GM23338 (cell line): ENCODE results near the gene GPR142. TPM values are rescaled to one million over a fixed set of nuclear protein-coding genes. Genes with fewer than 3 reads are reported as not detected.

ENCODE experiments used
- ATAC-seq: fragments of 200-7000 bp; cut with Tn5 transposase; 3 replicates; pipeline ENCODE4 v1.9.1; 2020
- DNase-seq: peaks from one replicate; pipeline ENCODE4 v3.0.0-alpha.2; 2015; ENCODE audit warnings: low spot score
- H2AFZ ChIP-seq: fragments of 200-600 bp; sonication (generic); 2 replicates; pipeline ENCODE4 v1.8.0; 2016; ENCODE audit warnings: antibody characterized with exemption, mild to moderate bottlenecking, moderate library complexity
- H3F3A ChIP-seq: fragments of 200-600 bp; sonication (generic); replicated peaks from 2 replicates; pipeline ENCODE4 v1.8.0; 2017; ENCODE audit warnings: antibody characterized with exemption, mixed run types, low read depth
- H3K27ac ChIP-seq: fragments of 200-600 bp; sonication (generic); 2 replicates; pipeline ENCODE4 v1.6.1; 2016; ENCODE audit warnings: low read depth
- H3K27me3 ChIP-seq: fragments of 200-600 bp; sonication (generic); 2 replicates; pipeline ENCODE4 v1.8.0; 2016; ENCODE audit warnings: mild to moderate bottlenecking, mixed run types, moderate library complexity; ENCODE audit not compliant: insufficient read depth
- H3K36me3 ChIP-seq: fragments of 200-600 bp; sonication (generic); 2 replicates; pipeline ENCODE4 v1.8.0; 2016; ENCODE audit warnings: mild to moderate bottlenecking; ENCODE audit not compliant: insufficient read depth
- H3K4me1 ChIP-seq: fragments of 200-600 bp; sonication (generic); 2 replicates; pipeline ENCODE4 v1.8.0; 2016; ENCODE audit warnings: mild to moderate bottlenecking, moderate library complexity; ENCODE audit not compliant: insufficient read depth
- H3K4me2 ChIP-seq: fragments of 200-600 bp; sonication (generic); 2 replicates; pipeline ENCODE4 v1.7.1; 2017; ENCODE audit warnings: mixed run types
- H3K4me3 ChIP-seq: fragments of 200-600 bp; sonication (generic); 2 replicates; pipeline ENCODE4 v1.6.1; 2016; ENCODE audit warnings: mixed run types
- H3K79me2 ChIP-seq: fragments of 200-600 bp; sonication (generic); replicated peaks from 2 replicates; pipeline ENCODE4 v1.8.0; 2017; ENCODE audit warnings: mild to moderate bottlenecking; ENCODE audit not compliant: insufficient read depth
- H3K9me2 ChIP-seq: fragments of 200-600 bp; sonication (generic); 2 replicates; pipeline ENCODE4 v1.8.0; 2017; ENCODE audit not compliant: insufficient read depth
- H4K20me1 ChIP-seq: fragments of 200-600 bp; sonication (generic); replicated peaks from 2 replicates; pipeline ENCODE4 v1.8.0; 2017; ENCODE audit warnings: mild to moderate bottlenecking; ENCODE audit not compliant: insufficient read depth
- H3K27ac Mint-ChIP-seq: 2 replicates; pipeline ENCODE4 v1.8.0; 2020; ENCODE audit warnings: inconsistent platforms, mild to moderate bottlenecking, moderate library complexity, mixed read lengths
- H3K27me3 Mint-ChIP-seq: 3 replicates; pipeline ENCODE4 v1.8.0; 2022; ENCODE audit warnings: low read depth, mild to moderate bottlenecking, moderate library complexity, mixed read lengths, inconsistent platforms; ENCODE audit not compliant: insufficient read depth, poor library complexity
- H3K36me3 Mint-ChIP-seq: 3 replicates; pipeline ENCODE4 v1.8.0; 2021; ENCODE audit warnings: low read depth, mild to moderate bottlenecking, inconsistent platforms, moderate library complexity, mixed read lengths
- H3K4me1 Mint-ChIP-seq: 3 replicates; pipeline ENCODE4 v1.8.0; 2020; ENCODE audit warnings: mild to moderate bottlenecking, inconsistent platforms, mixed read lengths
- H3K4me3 Mint-ChIP-seq: 3 replicates; pipeline ENCODE4 v1.8.0; 2021; ENCODE audit warnings: moderate library complexity, mild to moderate bottlenecking, inconsistent platforms, mixed read lengths
- H3K9me3 Mint-ChIP-seq: 3 replicates; pipeline ENCODE4 v1.8.0; 2020; ENCODE audit warnings: moderate library complexity, mild to moderate bottlenecking, inconsistent platforms, mixed read lengths
- CTCF ChIP-seq, 2 experiments: fragments of 200-600 bp in 1 of 2; sonication (generic) in 1 of 2; conservative IDR thresholded peaks; 2 replicates each; pipeline versions ENCODE4 v1.5.1 to v1.6.1; 2016 to 2017; ENCODE audit warnings: antibody characterized with exemption in 2 of 2, low read depth in 2 of 2, mild to moderate bottlenecking in 2 of 2, moderate library complexity in 1 of 2
- EZH2phosphoT487 ChIP-seq: fragments of 200-600 bp; sonication (generic); IDR thresholded peaks from one replicate; pipeline ENCODE4 v1.8.1; 2018; ENCODE audit warnings: antibody characterized with exemption; ENCODE audit not compliant: unreplicated experiment
- JUNB ChIP-seq: IDR thresholded peaks from one replicate; pipeline ENCODE4 v1.6.1; 2016; ENCODE audit warnings: antibody characterized with exemption; ENCODE audit not compliant: unreplicated experiment
- NANOG ChIP-seq: IDR thresholded peaks from 2 replicates; pipeline ENCODE4 v1.6.1; 2016; ENCODE audit warnings: antibody characterized with exemption, borderline replicate concordance
- POLR2AphosphoS5 ChIP-seq: IDR thresholded peaks from 2 replicates; pipeline ENCODE4 v1.6.1; 2016; ENCODE audit warnings: antibody characterized with exemption, low read depth
- REST ChIP-seq: IDR thresholded peaks from one replicate; pipeline ENCODE4 v1.6.1; 2018; ENCODE audit warnings: antibody characterized with exemption; ENCODE audit not compliant: unreplicated experiment
- STAT1 ChIP-seq: IDR thresholded peaks from one replicate; pipeline ENCODE4 v1.6.1; 2016; ENCODE audit warnings: antibody characterized with exemption; ENCODE audit not compliant: unreplicated experiment
- ZNF114 ChIP-seq: fragments of 250-450 bp; sonication (Bioruptor Pico); IDR thresholded peaks from 2 replicates; pipeline ENCODE4 v1.5.0; 2020; ENCODE audit warnings: mild to moderate bottlenecking, moderate library complexity
- ZNF331 ChIP-seq: fragments of 250-450 bp; sonication (Bioruptor Pico); IDR thresholded peaks from 2 replicates; pipeline ENCODE4 v1.5.0; 2020; ENCODE audit warnings: low read depth, mild to moderate bottlenecking, moderate library complexity
- polyA plus RNA-seq: library from polyadenylated mRNA; unstranded; fragments of >200 nt; fragmentation: Nextera tagmentation; extraction: Ambion mirVana; gene quantifications from 2 replicates; pipeline ENCODE4 v1.2.1, GENCODE V29; 2016
- total RNA-seq: library from RNA; depleted of rRNA; stranded (reverse); fragments of >200 nt; shearing (Covaris generic); gene quantifications from 2 replicates; pipeline ENCODE4 v1.2.3, GENCODE V29; 2014
- TF ChIP-seq, protein P1 (sequence below): IDR thresholded peaks from 2 replicates; pipeline ENCODE4 v1.6.1; 2016; ENCODE audit warnings: antibody characterized with exemption

GPR142 gene
- total and polyA plus RNA-seq, 2 experiments from 2014 or later, result not detected

GRCh38 chr17:74386386-74386785 is 19.1 kb downstream of the GPR142 start:
- TF ChIP-seq POLR2AphosphoS5 (no peak), ZNF114 (CRISPR knock-in tag) (no peak), ZNF331 (no peak), REST (no peak), EZH2phosphoT487 (no peak)
- TF ChIP-seq, protein P1, sequence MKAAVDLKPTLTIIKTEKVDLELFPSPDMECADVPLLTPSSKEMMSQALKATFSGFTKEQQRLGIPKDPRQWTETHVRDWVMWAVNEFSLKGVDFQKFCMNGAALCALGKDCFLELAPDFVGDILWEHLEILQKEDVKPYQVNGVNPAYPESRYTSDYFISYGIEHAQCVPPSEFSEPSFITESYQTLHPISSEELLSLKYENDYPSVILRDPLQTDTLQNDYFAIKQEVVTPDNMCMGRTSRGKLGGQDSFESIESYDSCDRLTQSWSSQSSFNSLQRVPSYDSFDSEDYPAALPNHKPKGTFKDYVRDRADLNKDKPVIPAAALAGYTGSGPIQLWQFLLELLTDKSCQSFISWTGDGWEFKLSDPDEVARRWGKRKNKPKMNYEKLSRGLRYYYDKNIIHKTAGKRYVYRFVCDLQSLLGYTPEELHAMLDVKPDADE, result no peak
- Mint-ChIP-seq H3K4me3 (no peak overlapping the region), H3K4me1 (peaks cover 30% of the 10 kb centered on the region), H3K27ac (no peak overlapping the region), H3K36me3 (no peaks in the 10 kb centered on the region), H3K27me3 (peaks cover 18% of the 10 kb centered on the region), H3K9me3 (no peaks in the 10 kb centered on the region)
- peak overlapping the region; percentile 40; the same call in 1 of the 2 replicates for H3K4me2 ChIP-seq
- no peak overlapping the region for H3K27ac ChIP-seq
- H3K27me3 ChIP-seq, result no peaks in the 10 kb centered on the region
- H3K4me3 ChIP-seq, result no peak overlapping the region
- H3K36me3 ChIP-seq, result no peaks in the 10 kb centered on the region
- H3K79me2 ChIP-seq, result no peaks in the 10 kb centered on the region
- peaks cover 17% of the 10 kb centered on the region for H3K4me1 ChIP-seq
- DNase-seq (no peak), ATAC-seq (no peak)
- 0 out of 2 replicates have a peak, but pooled peaks cover 3% of the 10 kb centered on the region for H3F3A ChIP-seq
- 0 out of 2 replicates have a peak overlapping the region, but pooled peaks have one; percentile 76 for H2AFZ ChIP-seq
- no peaks in the 10 kb centered on the region for H3K9me2 ChIP-seq
- no peaks in the 10 kb centered on the region for H4K20me1 ChIP-seq

GRCh38 chr17:74387365-74388218 is 20.3 kb downstream of the GPR142 start:
- no peak overlapping the region for H3K27ac ChIP-seq
- H4K20me1 ChIP-seq, result no peaks in the 10 kb centered on the region
- Mint-ChIP-seq H3K36me3 (no peaks in the 10 kb centered on the region), H3K4me1 (peaks cover 30% of the 10 kb centered on the region), H3K4me3 (no peak overlapping the region), H3K9me3 (no peaks in the 10 kb centered on the region), H3K27me3 (peaks cover 17% of the 10 kb centered on the region), H3K27ac (no peak overlapping the region)
- no peak overlapping the region for H3K4me3 ChIP-seq
- DNase-seq (peak; percentile 56), ATAC-seq (peak; percentile 85)
- H2AFZ ChIP-seq, result peak overlapping the region; percentile 76
- H3K4me1 ChIP-seq, result peaks cover 17% of the 10 kb centered on the region
- H3K9me2 ChIP-seq, result no peaks in the 10 kb centered on the region
- no peaks in the 10 kb centered on the region for H3K79me2 ChIP-seq
- 0 out of 2 replicates have a peak, but pooled peaks cover 3% of the 10 kb centered on the region for H3F3A ChIP-seq
- no peaks in the 10 kb centered on the region for H3K36me3 ChIP-seq
- peak overlapping the region; percentile 40; the same call in 1 of the 2 replicates for H3K4me2 ChIP-seq
- no peaks in the 10 kb centered on the region for H3K27me3 ChIP-seq
- TF ChIP-seq NANOG, result no peak
- peak in 1 of 2 experiments; percentile 27; a peak in 2 of 4 replicates for TF ChIP-seq CTCF (conservative IDR thresholded peaks at IDR 0.05; ENCODE audit: low read depth in 2 of 2)
- no peak for TF ChIP-seq JUNB
- TF ChIP-seq STAT1, result no peak
- TF ChIP-seq POLR2AphosphoS5, result no peak
- TF ChIP-seq EZH2phosphoT487, result no peak
